SJCRH30 (cell line): ENCODE measurements around the gene MGST2. TPM values are rescaled to one million over a fixed set of nuclear protein-coding genes. Genes with fewer than 3 reads are reported as not detected.
A peak's percentile ranks its signal among the peaks of the same experiment; 100 is the strongest.
"Not testable (repeated sequence)": the region's sequence is repeated elsewhere in the genome, so short reads cannot be mapped to it uniquely, and the experiment has no call there.

Source experiments
- DNase-seq, 2 experiments: peaks; one replicate each; pipeline ENCODE4 v3.0.0-alpha.2; 2015 to 2020
- H3K27ac ChIP-seq: fragments of 250-450 bp; sonication (Bioruptor Pico); 2 replicates; pipeline ENCODE4 v1.5.1; 2020; ENCODE audit warnings: mild to moderate bottlenecking, moderate library complexity
- H3K27me3 ChIP-seq: fragments of 250-450 bp; sonication (Bioruptor Pico); 2 replicates; pipeline ENCODE4 v1.5.1; 2020; ENCODE audit warnings: mild to moderate bottlenecking, moderate library complexity
- H3K36me3 ChIP-seq: fragments of 250-450 bp; sonication (Bioruptor Pico); 2 replicates; pipeline ENCODE4 v1.5.1; 2020; ENCODE audit warnings: mild to moderate bottlenecking, moderate library complexity
- H3K4me1 ChIP-seq: fragments of 250-450 bp; sonication (Bioruptor Pico); 2 replicates; pipeline ENCODE4 v1.5.1; 2020; ENCODE audit warnings: mild to moderate bottlenecking, moderate library complexity
- H3K4me3 ChIP-seq: fragments of 250-450 bp; sonication (Bioruptor Pico); 2 replicates; pipeline ENCODE4 v1.5.1; 2020; ENCODE audit warnings: mild to moderate bottlenecking, moderate library complexity
- H3K9me3 ChIP-seq: fragments of 250-450 bp; sonication (Bioruptor Pico); replicated peaks from 2 replicates; pipeline ENCODE4 v1.5.1; 2020; ENCODE audit warnings: mild to moderate bottlenecking, moderate library complexity
- total RNA-seq: library from RNA; depleted of rRNA; stranded (reverse); fragments of >200 nt; shearing (Covaris generic); gene quantifications from 2 replicates; pipeline ENCODE4 v1.2.3, GENCODE V29; 2014

The MGST2 gene
- total RNA-seq, 1 experiment from 2014 or later = 27.2 TPM

GRCh38 chr4:139692309-139693012 is 26.8 kb downstream of the MGST2 start:
- no peak overlapping the region for H3K27ac ChIP-seq

GRCh38 chr4:139694522-139695107 is 29.0 kb downstream of the MGST2 start:
- no peaks in the 10 kb centered on the region for H3K4me1 ChIP-seq
- no peak for DNase-seq
- 0 out of 2 replicates have a peak, but pooled peaks cover 6% of the 10 kb centered on the region for H3K36me3 ChIP-seq
- no peak overlapping the region for H3K27ac ChIP-seq
- no peak overlapping the region for H3K4me3 ChIP-seq
- H3K27me3 ChIP-seq = no peaks in the 10 kb centered on the region
- H3K9me3 ChIP-seq = no peaks in the 10 kb centered on the region

More at GRCh38 chr4:139692309-139693012, 26.8 kb downstream of the MGST2 start:
- Histone ChIP-seq H3K4me3 (no peak overlapping the region), H3K9me3 (no peaks in the 10 kb centered on the region), H3K36me3 (0 out of 2 replicates have a peak, but pooled peaks cover 6% of the 10 kb centered on the region), H3K27me3 (no peaks in the 10 kb centered on the region), H3K4me1 (no peaks in the 10 kb centered on the region)
- no peak for DNase-seq

- no peak for DNase-seq
- no peaks in the 10 kb centered on the region for H3K27me3 ChIP-seq
- no peak overlapping the region for H3K4me3 ChIP-seq
- 0 out of 2 replicates have a peak, but pooled peaks cover 6% of the 10 kb centered on the region for H3K36me3 ChIP-seq
- no peaks in the 10 kb centered on the region for H3K4me1 ChIP-seq
- H3K27ac ChIP-seq = no peak overlapping the region
- no peaks in the 10 kb centered on the region for H3K9me3 ChIP-seq
These were observed 30.9 kb downstream of the MGST2 start for GRCh38 chr4:139696491-139696890.

GRCh38 chr4:139698167-139698925 is 32.7 kb downstream of the MGST2 start:
- H3K36me3 ChIP-seq, H3K9me3 ChIP-seq, H3K4me3 ChIP-seq, DNase-seq, H3K27me3 ChIP-seq, H3K4me1 ChIP-seq, H3K27ac ChIP-seq: not testable (repeated sequence)

- no peak for DNase-seq
- H3K27ac ChIP-seq = no peak overlapping the region
- 0 out of 2 replicates have a peak, but pooled peaks cover 9% of the 10 kb centered on the region for H3K36me3 ChIP-seq
These were observed 34.9 kb downstream of the MGST2 start for GRCh38 chr4:139700568-139700967.

GRCh38 chr4:139704915-139705485 is 39.4 kb downstream of the MGST2 start:
- Histone ChIP-seq H3K9me3 (0 out of 2 replicates have a peak, but pooled peaks cover 4% of the 10 kb centered on the region), H3K27ac (no peak overlapping the region), H3K4me3 (no peak overlapping the region), H3K36me3 (0 out of 2 replicates have a peak, but pooled peaks cover 3% of the 10 kb centered on the region), H3K27me3 (no peaks in the 10 kb centered on the region), H3K4me1 (peaks cover 9% of the 10 kb centered on the region)
- DNase-seq = peak in 1 of 2 experiments; percentile 7

More at GRCh38 chr4:139700568-139700967, 34.9 kb downstream of the MGST2 start:
- Histone ChIP-seq H3K9me3 (no peaks in the 10 kb centered on the region), H3K27me3 (no peaks in the 10 kb centered on the region), H3K4me1 (no peaks in the 10 kb centered on the region), H3K4me3 (no peak overlapping the region)

GRCh38 chr4:139709660-139710059 is 44.0 kb downstream of the MGST2 start:
- peak; percentile 24 to 50 for DNase-seq
- Histone ChIP-seq H3K4me1 (peaks cover 10% of the 10 kb centered on the region), H3K27ac (no peak overlapping the region)

GRCh38 chr4:139710073-139710472 is 44.5 kb downstream of the MGST2 start:
- H3K9me3 ChIP-seq = 0 out of 2 replicates have a peak, but pooled peaks cover 4% of the 10 kb centered on the region
- no peaks in the 10 kb centered on the region for H3K36me3 ChIP-seq
- no peak overlapping the region for H3K4me3 ChIP-seq
- no peaks in the 10 kb centered on the region for H3K27me3 ChIP-seq
- no peak for DNase-seq
- H3K4me1 ChIP-seq = peaks cover 10% of the 10 kb centered on the region
- no peak overlapping the region for H3K27ac ChIP-seq

More at GRCh38 chr4:139709660-139710059, 44.0 kb downstream of the MGST2 start:
- 0 out of 2 replicates have a peak, but pooled peaks cover 4% of the 10 kb centered on the region for H3K9me3 ChIP-seq
- H3K4me3 ChIP-seq = no peak overlapping the region
- no peaks in the 10 kb centered on the region for H3K27me3 ChIP-seq
- H3K36me3 ChIP-seq = no peaks in the 10 kb centered on the region

GRCh38 chr4:139711461-139711860 is 45.8 kb downstream of the MGST2 start:
- no peak for DNase-seq
- H3K9me3 ChIP-seq = 0 out of 2 replicates have a peak, but pooled peaks cover 4% of the 10 kb centered on the region
- H3K4me1 ChIP-seq = peaks cover 10% of the 10 kb centered on the region
- H3K27me3 ChIP-seq = no peaks in the 10 kb centered on the region
- no peak overlapping the region for H3K4me3 ChIP-seq
- H3K27ac ChIP-seq = no peak overlapping the region
- no peaks in the 10 kb centered on the region for H3K36me3 ChIP-seq

GRCh38 chr4:139712882-139713281 is 47.3 kb downstream of the MGST2 start:
- no peaks in the 10 kb centered on the region for H3K36me3 ChIP-seq
- H3K4me3 ChIP-seq = no peak overlapping the region
- H3K9me3 ChIP-seq = 0 out of 2 replicates have a peak, but pooled peaks cover 3% of the 10 kb centered on the region
- H3K27me3 ChIP-seq = no peaks in the 10 kb centered on the region
- no peak for DNase-seq
- H3K27ac ChIP-seq = no peak overlapping the region
- peaks cover 10% of the 10 kb centered on the region for H3K4me1 ChIP-seq

GRCh38 chr4:139715746-139716391 is 50.2 kb downstream of the MGST2 start:
- no peaks in the 10 kb centered on the region for H3K9me3 ChIP-seq
- no peak overlapping the region for H3K4me3 ChIP-seq
- no peak overlapping the region for H3K27ac ChIP-seq
- no peak for DNase-seq
- H3K36me3 ChIP-seq = no peaks in the 10 kb centered on the region; the same call in 1 of the 2 replicates
- no peaks in the 10 kb centered on the region for H3K27me3 ChIP-seq
- no peaks in the 10 kb centered on the region for H3K4me1 ChIP-seq

GRCh38 chr4:139718358-139718757 is 52.7 kb downstream of the MGST2 start:
- no peaks in the 10 kb centered on the region for H3K27me3 ChIP-seq
- no peaks in the 10 kb centered on the region; the same call in 1 of the 2 replicates for H3K36me3 ChIP-seq
- H3K4me3 ChIP-seq = no peak overlapping the region
- H3K9me3 ChIP-seq = no peaks in the 10 kb centered on the region
- no peak for DNase-seq
- no peaks in the 10 kb centered on the region for H3K4me1 ChIP-seq
- H3K27ac ChIP-seq = no peak overlapping the region

- H3K9me3 ChIP-seq = no peaks in the 10 kb centered on the region
- no peaks in the 10 kb centered on the region; the same call in 1 of the 2 replicates for H3K36me3 ChIP-seq
- H3K27ac ChIP-seq = no peak overlapping the region
- no peaks in the 10 kb centered on the region for H3K27me3 ChIP-seq
- DNase-seq = no peak
- H3K4me3 ChIP-seq = no peak overlapping the region
- H3K4me1 ChIP-seq = no peaks in the 10 kb centered on the region
These were observed 53.2 kb downstream of the MGST2 start for GRCh38 chr4:139718833-139719232.
